ENCODE results near the gene SLC35B2. TPM values are rescaled to one million over a fixed set of nuclear protein-coding genes. Genes with fewer than 3 reads are reported as not detected.
A peak's percentile ranks its signal among the peaks of the same experiment; 100 is the strongest.

The SLC35B2 gene
- total and polyA plus RNA-seq, 9 of the 15 experiments (the other 6 are each of a cell fraction or from before 2014, with no cell fraction given) = 14.5 to 59.1 (median 47.1) TPM

DNA sequence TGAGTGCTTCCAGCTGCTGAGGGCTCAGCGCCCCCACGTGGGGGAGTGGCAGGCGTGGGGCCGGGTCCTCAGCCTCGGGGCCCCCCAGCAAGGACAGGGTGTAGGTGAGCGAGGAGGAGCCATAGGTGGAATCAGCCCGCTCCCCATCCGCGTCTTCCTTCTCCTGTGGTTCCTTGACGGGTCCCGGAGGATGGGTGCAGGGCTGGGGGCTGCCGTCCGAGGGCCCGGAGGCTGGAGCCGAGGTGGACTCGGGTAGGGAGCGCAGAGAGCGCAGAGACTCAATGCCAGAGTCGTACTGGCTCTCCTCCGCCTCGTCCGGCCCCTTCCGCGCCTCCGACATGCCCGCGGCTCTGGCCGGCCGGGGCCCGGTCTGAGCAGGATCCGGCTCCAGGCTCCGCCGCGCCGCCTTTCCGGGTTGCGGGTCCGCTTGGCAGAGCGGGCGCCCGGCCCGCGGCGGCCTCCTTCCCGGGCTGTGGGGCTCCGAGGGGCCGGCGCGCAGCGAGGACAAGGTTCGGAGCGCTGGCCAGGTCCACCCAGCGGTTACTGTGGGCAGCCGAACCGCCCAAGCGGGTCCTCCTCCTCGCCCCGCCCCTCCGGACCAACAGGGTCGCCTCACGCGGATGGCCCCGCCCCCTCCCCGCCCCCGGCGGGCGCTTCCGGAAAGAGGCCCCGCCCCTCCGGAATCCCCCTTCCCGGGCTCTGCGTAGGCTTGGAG is 7.8 kb upstream of the SLC35B2 start, which contains the start of gene NFKBIE (continued):
- TF ChIP-seq GTF3C2 (IDR thresholded peaks at IDR 0.05; ENCODE audit: borderline replicate concordance, extremely low read depth, insufficient read length) (no peak), ZNF79 (CRISPR knock-in tag; IDR thresholded peaks at IDR 0.05; ENCODE audit: low read depth) (no peak), CHD2 (IDR thresholded peaks at IDR 0.05; ENCODE audit: low read depth, low read length) (no peak; the same call in 1 of the 2 replicates), TEAD1 (CRISPR knock-in tag; IDR thresholded peaks at IDR 0.05) (0 out of 4 replicates have a peak, but pooled peaks of 1 of the 2 experiments have one; percentile 42), ZBED1 (IDR thresholded peaks at IDR 0.05) (no peak), EHMT2 (IDR thresholded peaks at IDR 0.05) (no peak), CBFB (CRISPR knock-in tag; IDR thresholded peaks at IDR 0.05) (no peak), HDGF (IDR thresholded peaks at IDR 0.05) (no peak), MTF1 (CRISPR knock-in tag; IDR thresholded peaks at IDR 0.05; ENCODE audit: borderline replicate concordance) (no peak), GATAD2B (IDR thresholded peaks at IDR 0.05; ENCODE audit: borderline replicate concordance) (no peak; the same call in 1 of the 2 replicates), ZNF699 (CRISPR knock-in tag; IDR thresholded peaks at IDR 0.05; ENCODE audit: insufficient replicate concordance) (no peak), CBX1 (IDR thresholded peaks at IDR 0.05; ENCODE audit: low read depth) (0 out of 2 replicates have a peak, but pooled peaks have one; percentile 35), NFRKB (IDR thresholded peaks at IDR 0.05; ENCODE audit: low read depth) (no peak), SNIP1 (IDR thresholded peaks at IDR 0.05; ENCODE audit: low read depth) (no peak), ZKSCAN3 (CRISPR knock-in tag; IDR thresholded peaks at IDR 0.05) (no peak), HDAC1 (IDR thresholded peaks at IDR 0.05) (peak in 1 of 2 experiments; percentile 87; a peak in 2 of 4 replicates), ZNF197 (CRISPR knock-in tag; IDR thresholded peaks at IDR 0.05; ENCODE audit: low read depth) (no peak), TAF1 (IDR thresholded peaks at IDR 0.05; ENCODE audit: control insufficient read depth, extremely low read depth, insufficient read depth, low read length, severe bottlenecking) (peak; percentile 74)
- TF ChIP-seq, protein P1, sequence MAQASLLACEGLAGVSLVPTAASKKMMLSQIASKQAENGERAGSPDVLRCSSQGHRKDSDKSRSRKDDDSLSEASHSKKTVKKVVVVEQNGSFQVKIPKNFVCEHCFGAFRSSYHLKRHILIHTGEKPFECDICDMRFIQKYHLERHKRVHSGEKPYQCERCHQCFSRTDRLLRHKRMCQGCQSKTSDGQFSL (CRISPR knock-in tag; IDR thresholded peaks at IDR 0.05) = no peak
- TF ChIP-seq, protein P1 (tag; IDR thresholded peaks at IDR 0.05) = no peak
- TF ChIP-seq, protein P2, sequence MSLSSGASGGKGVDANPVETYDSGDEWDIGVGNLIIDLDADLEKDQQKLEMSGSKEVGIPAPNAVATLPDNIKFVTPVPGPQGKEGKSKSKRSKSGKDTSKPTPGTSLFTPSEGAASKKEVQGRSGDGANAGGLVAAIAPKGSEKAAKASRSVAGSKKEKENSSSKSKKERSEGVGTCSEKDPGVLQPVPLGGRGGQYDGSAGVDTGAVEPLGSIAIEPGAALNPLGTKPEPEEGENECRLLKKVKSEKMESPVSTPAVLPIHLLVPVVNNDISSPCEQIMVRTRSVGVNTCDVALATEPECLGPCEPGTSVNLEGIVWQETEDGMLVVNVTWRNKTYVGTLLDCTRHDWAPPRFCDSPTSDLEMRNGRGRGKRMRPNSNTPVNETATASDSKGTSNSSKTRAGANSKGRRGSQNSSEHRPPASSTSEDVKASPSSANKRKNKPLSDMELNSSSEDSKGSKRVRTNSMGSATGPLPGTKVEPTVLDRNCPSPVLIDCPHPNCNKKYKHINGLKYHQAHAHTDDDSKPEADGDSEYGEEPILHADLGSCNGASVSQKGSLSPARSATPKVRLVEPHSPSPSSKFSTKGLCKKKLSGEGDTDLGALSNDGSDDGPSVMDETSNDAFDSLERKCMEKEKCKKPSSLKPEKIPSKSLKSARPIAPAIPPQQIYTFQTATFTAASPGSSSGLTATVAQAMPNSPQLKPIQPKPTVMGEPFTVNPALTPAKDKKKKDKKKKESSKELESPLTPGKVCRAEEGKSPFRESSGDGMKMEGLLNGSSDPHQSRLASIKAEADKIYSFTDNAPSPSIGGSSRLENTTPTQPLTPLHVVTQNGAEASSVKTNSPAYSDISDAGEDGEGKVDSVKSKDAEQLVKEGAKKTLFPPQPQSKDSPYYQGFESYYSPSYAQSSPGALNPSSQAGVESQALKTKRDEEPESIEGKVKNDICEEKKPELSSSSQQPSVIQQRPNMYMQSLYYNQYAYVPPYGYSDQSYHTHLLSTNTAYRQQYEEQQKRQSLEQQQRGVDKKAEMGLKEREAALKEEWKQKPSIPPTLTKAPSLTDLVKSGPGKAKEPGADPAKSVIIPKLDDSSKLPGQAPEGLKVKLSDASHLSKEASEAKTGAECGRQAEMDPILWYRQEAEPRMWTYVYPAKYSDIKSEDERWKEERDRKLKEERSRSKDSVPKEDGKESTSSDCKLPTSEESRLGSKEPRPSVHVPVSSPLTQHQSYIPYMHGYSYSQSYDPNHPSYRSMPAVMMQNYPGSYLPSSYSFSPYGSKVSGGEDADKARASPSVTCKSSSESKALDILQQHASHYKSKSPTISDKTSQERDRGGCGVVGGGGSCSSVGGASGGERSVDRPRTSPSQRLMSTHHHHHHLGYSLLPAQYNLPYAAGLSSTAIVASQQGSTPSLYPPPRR (CRISPR knock-in tag; IDR thresholded peaks at IDR 0.05; ENCODE audit: borderline replicate concordance) = no peak

Data from K562 (cell line).